Fibroblast of the aortic adventitia (primary cell): ENCODE data around the gene ARHGAP10. TPM values are rescaled to one million over a fixed set of nuclear protein-coding genes. Genes with fewer than 3 reads are reported as not detected.

Experiments
- DNase-seq: peaks from one replicate; pipeline ENCODE4 v3.0.0-alpha.2; 2010; ENCODE audit warnings: low read depth
- H3K4me3 ChIP-seq: 2 replicates; pipeline ENCODE4 v1.5.1; 2011; ENCODE audit warnings: low read depth, mild to moderate bottlenecking, control low read depth, low read length, moderate library complexity
- CTCF ChIP-seq: IDR thresholded peaks from 2 replicates; pipeline ENCODE4 v1.5.1; 2011; ENCODE audit warnings: mild to moderate bottlenecking, low read length, control low read depth, inconsistent platforms; ENCODE audit not compliant: insufficient read depth
- total RNA-seq: library from RNA; depleted of rRNA; stranded (reverse); fragments of >200 nt; gene quantifications from 2 replicates; pipeline ENCODE4 v1.2.3, GENCODE V29; 2012; ENCODE audit warnings: low replicate concordance

ARHGAP10 gene
- total RNA-seq, 1 donor, result 45.0 TPM

- peak overlapping the region; percentile 11 for H3K4me3 ChIP-seq
- peak; percentile 86 for DNase-seq
- TF ChIP-seq CTCF, result no peak
Measured at GRCh38 chr4:148025981-148026380, 294.1 kb downstream of the ARHGAP10 start.

- H3K4me3 ChIP-seq, result no peak overlapping the region
- TF ChIP-seq CTCF, result no peak
- no peak for DNase-seq
Measured at GRCh38 chr4:148027201-148027600, 295.3 kb downstream of the ARHGAP10 start.

GRCh38 chr4:148029781-148030180, 297.9 kb downstream of the ARHGAP10 start:
- DNase-seq, result no peak
- TF ChIP-seq CTCF, result no peak
- H3K4me3 ChIP-seq, result no peak overlapping the region

- peak; percentile 93 for DNase-seq
- H3K4me3 ChIP-seq, result no peak overlapping the region
- no peak for TF ChIP-seq CTCF
Measured at GRCh38 chr4:148030193-148030873, 298.4 kb downstream of the ARHGAP10 start.

GRCh38 chr4:148034813-148035212, 302.9 kb downstream of the ARHGAP10 start:
- no peak for DNase-seq
- H3K4me3 ChIP-seq, result no peak overlapping the region
- no peak for TF ChIP-seq CTCF

- TF ChIP-seq CTCF, result no peak
- DNase-seq, result no peak
- no peak overlapping the region for H3K4me3 ChIP-seq
Measured at GRCh38 chr4:148041606-148042329, 309.9 kb downstream of the ARHGAP10 start.
